T47D (cell line): Measurements from ENCODE around the gene CIDEB.

Experiments used
- DNase-seq, 2 experiments: peaks; one replicate each; pipeline versions ENCODE4 v3.0.0 to v3.0.0-alpha.2; 2011 to 2012; ENCODE audit warnings: low read depth in 1 of 2, low spot score in 1 of 2
- JUND ChIP-seq: IDR thresholded peaks from 2 replicates; pipeline ENCODE4 v1.6.1; 2012; ENCODE audit warnings: low read depth
- in situ Hi-C: cut with HindIII; loops from 2 replicates; pipeline ENCODE4 v1.10.0; 2016; ENCODE audit warnings: low sequenced_read_pairs, low pct_unique_long_range_greater_than_20kb

The CIDEB gene

GRCh38 chr14:24327303-24327702 is 19.5 kb upstream of the CIDEB start:
- DNase-seq, result no peak
- in situ Hi-C loops, result no loop called here
- TF ChIP-seq JUND, result no peak

GRCh38 chr14:24325963-24326362 is 18.2 kb upstream of the CIDEB start:
- no peak for TF ChIP-seq JUND
- DNase-seq, result no peak
- in situ Hi-C loops, result no loop called here

- in situ Hi-C loops, result no loop called here
- no peak for TF ChIP-seq JUND
These were observed 17.3 kb upstream of the CIDEB start for GRCh38 chr14:24325041-24325530.

GRCh38 chr14:24324024-24324423 is 16.2 kb upstream of the CIDEB start:
- in situ Hi-C loops, result no loop called here
- no peak for DNase-seq
- no peak for TF ChIP-seq JUND

More at GRCh38 chr14:24325041-24325530, 17.3 kb upstream of the CIDEB start:
- no peak for DNase-seq

GRCh38 chr14:24323341-24323740 is 15.6 kb upstream of the CIDEB start:
- DNase-seq, result no peak
- TF ChIP-seq JUND, result no peak
- in situ Hi-C loops, result no loop called here

GRCh38 chr14:24322672-24323071 is 14.9 kb upstream of the CIDEB start:
- in situ Hi-C loops, result no loop called here
- no peak for TF ChIP-seq JUND
- no peak for DNase-seq

- DNase-seq, result no peak
- in situ Hi-C loops, result no loop called here
- no peak for TF ChIP-seq JUND
These were observed 13.6 kb upstream of the CIDEB start for GRCh38 chr14:24321212-24321975.

GRCh38 chr14:24317141-24317928 is 9.6 kb upstream of the CIDEB start:
- no peak for TF ChIP-seq JUND
- no peak for DNase-seq
- in situ Hi-C loops, result no loop called here

GRCh38 chr14:24316597-24316950 is 8.8 kb upstream of the CIDEB start:
- TF ChIP-seq JUND, result no peak
- DNase-seq, result no peak
- in situ Hi-C loops, result no loop called here

GRCh38 chr14:24315807-24316596 is 8.2 kb upstream of the CIDEB start:
- in situ Hi-C loops, result no loop called here
- TF ChIP-seq JUND, result no peak
- no peak for DNase-seq

- TF ChIP-seq JUND, result no peak
- DNase-seq, result no peak
- in situ Hi-C loops, result no loop called here
These were observed 7.5 kb upstream of the CIDEB start for GRCh38 chr14:24315243-24315806.
